Measurements from ENCODE around the gene SNRNP48. TPM values are rescaled to one million over a fixed set of nuclear protein-coding genes. Genes with fewer than 3 reads are reported as not detected.

SNRNP48 gene
- total and polyA plus RNA-seq, 4 donors: 4.6 to 23.9 (median 6.7) TPM

DNA sequence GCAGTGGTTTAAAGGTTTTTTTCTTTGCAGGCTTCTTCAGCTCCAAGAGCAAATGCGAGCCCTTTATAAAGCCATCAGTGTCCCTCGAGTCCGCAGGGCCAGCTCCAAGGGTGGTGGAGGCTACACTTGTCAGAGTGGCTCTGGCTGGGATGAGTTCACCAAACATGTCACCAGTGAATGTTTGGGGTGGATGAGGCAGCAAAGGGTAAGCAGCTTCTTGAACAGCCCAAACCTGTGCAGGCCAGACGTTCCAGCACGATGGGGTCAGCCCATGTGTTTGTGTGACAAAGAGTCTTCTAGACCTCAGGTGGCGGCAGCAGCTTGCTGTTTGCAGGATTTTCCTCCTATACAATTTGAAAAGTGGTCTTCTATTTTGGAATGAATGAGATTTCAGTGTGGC lies 30.8 kb upstream of the SNRNP48 start:
- DNase-seq: no peak
- peaks cover 0 to 4% (median 0%) of the 10 kb centered on the region in 4 donors for H3K36me3 ChIP-seq (ENCODE audit: control insufficient read depth in 4 of 4, insufficient read depth in 4 of 4, low read length in 4 of 4)
- H3K27ac ChIP-seq (ENCODE audit: low read depth in 1 of 2, low read length in 1 of 2): no peak overlapping the region
- 91 to 93% methylated on average over 6 of the region's 6 CpGs for WGBS, 2 donors
- no peak overlapping the region for H3K4me3 ChIP-seq
- H3K27me3 ChIP-seq (ENCODE audit: control insufficient read depth in 3 of 3, insufficient read depth in 3 of 3, low read length in 2 of 3): peaks cover 0 to 2% (median 0%) of the 10 kb centered on the region in 3 donors
- TF ChIP-seq, protein P1, sequence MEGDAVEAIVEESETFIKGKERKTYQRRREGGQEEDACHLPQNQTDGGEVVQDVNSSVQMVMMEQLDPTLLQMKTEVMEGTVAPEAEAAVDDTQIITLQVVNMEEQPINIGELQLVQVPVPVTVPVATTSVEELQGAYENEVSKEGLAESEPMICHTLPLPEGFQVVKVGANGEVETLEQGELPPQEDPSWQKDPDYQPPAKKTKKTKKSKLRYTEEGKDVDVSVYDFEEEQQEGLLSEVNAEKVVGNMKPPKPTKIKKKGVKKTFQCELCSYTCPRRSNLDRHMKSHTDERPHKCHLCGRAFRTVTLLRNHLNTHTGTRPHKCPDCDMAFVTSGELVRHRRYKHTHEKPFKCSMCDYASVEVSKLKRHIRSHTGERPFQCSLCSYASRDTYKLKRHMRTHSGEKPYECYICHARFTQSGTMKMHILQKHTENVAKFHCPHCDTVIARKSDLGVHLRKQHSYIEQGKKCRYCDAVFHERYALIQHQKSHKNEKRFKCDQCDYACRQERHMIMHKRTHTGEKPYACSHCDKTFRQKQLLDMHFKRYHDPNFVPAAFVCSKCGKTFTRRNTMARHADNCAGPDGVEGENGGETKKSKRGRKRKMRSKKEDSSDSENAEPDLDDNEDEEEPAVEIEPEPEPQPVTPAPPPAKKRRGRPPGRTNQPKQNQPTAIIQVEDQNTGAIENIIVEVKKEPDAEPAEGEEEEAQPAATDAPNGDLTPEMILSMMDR (IDR thresholded peaks at IDR 0.05; ENCODE audit: control extremely low read depth, extremely low read depth): no peak
- H3K9ac ChIP-seq (ENCODE audit: insufficient read depth in 1 of 2, low read length in 2 of 2): no peak overlapping the region
- H3K9me3 ChIP-seq (ENCODE audit: control insufficient read depth in 4 of 4, insufficient read depth in 3 of 4, low read length in 3 of 4): no peaks in the 10 kb centered on the region
- H3K4me1 ChIP-seq (ENCODE audit: control insufficient read depth in 5 of 5, insufficient read depth in 5 of 5, low read length in 5 of 5): peaks cover 0 to 3% (median 0%) of the 10 kb centered on the region in 5 donors
- no peak for ATAC-seq (ENCODE audit: insufficient read depth, low FRiP score)

DNA sequence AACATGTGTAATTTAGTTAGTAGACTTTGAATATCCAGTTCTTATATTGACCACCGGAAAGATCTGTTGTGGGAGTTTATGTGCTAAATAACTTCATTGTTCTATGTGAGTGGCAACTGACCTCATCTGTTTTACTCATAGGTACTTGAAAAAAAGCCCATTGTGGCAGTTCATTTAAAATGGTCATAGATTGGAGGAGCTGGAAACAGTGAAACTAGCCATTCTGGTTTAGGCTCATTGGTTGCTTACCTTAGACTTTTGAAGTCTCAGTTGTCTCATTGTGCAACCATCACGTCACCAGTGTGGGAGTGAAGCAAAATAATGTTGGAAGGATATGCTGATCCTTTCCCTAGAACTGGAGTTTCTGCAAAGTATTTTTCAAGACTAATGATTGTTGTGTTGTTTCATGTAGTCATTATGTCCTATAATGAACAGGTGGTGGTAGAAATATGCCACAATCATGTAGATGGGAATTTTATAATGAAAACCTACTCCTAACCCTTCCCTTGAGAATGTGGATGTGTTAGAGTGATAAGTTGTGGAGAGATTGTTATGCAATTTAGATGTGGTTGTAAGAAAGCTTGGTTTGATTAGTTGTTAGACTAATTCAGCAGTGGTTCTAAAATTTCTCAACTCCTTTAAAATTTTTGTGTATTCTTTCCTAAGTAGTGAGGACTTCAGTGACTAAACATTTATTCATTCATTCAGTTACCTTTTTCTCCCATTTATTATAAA lies 30.2 kb upstream of the SNRNP48 start:
- ATAC-seq (ENCODE audit: insufficient read depth, low FRiP score) (no peak), DNase-seq (peak in 2 of 3 donors; percentile 26 to 28)
- Histone ChIP-seq H3K27ac (ENCODE audit: low read depth in 1 of 2, low read length in 1 of 2) (peak overlapping the region in 1 of 2 donors; percentile 25), H3K36me3 (ENCODE audit: control insufficient read depth in 4 of 4, insufficient read depth in 4 of 4, low read length in 4 of 4) (peaks cover 0 to 4% (median 0%) of the 10 kb centered on the region in 4 donors), H3K4me1 (ENCODE audit: control insufficient read depth in 5 of 5, insufficient read depth in 5 of 5, low read length in 5 of 5) (peaks cover 0 to 3% (median 0%) of the 10 kb centered on the region in 5 donors), H3K9ac (ENCODE audit: insufficient read depth in 1 of 2, low read length in 2 of 2) (no peak overlapping the region), H3K27me3 (ENCODE audit: control insufficient read depth in 3 of 3, insufficient read depth in 3 of 3, low read length in 2 of 3) (peaks cover 0 to 2% (median 0%) of the 10 kb centered on the region in 3 donors), H3K4me3 (no peak overlapping the region), H3K9me3 (ENCODE audit: control insufficient read depth in 4 of 4, insufficient read depth in 3 of 4, low read length in 3 of 4) (no peaks in the 10 kb centered on the region)
- TF ChIP-seq, protein P1 (IDR thresholded peaks at IDR 0.05; ENCODE audit: control extremely low read depth, extremely low read depth): no peak
- WGBS, 2 donors: 70 to 71% methylated on average over 2 of the region's 2 CpGs

DNA sequence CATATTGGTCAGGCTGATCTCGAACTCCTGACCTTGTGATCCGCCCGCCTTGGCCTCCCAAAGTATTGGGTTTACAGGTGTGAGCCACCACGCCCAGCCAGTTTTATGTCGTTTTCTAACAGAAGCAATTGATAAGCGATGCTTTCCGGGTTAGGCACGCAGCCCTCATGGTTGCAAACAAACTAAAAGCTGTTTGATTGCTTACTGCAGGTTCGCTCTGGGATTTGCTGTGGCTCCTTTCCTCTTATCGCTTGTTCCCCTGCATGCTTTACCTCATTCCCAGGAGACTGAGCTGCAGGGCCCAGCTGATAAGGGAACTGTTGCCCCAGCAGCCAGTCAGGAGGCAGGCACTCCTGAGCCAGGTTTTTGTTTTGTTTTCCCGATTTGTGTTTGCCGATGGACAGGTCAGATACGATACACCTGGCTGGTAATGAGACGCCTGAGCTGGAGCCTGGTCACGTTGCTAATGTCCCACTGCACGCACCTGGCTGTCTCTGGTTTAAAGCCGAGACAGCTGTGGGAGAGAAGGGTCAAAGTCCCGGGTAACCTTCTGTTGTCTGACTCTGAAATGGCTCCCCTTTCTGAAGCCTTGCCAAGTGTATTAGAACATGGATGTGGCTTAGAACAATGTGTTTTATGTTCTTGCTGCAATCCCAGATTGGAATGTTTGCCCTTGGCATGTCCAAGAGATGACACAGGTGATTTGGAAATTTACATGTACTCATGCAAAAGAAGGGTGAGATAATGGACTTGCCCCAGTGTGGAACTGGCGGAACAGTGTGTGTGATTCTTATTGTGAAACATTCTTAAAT lies 28.6 kb upstream of the SNRNP48 start:
- DNase-seq: peak in 1 of 3 donors; percentile 6
- H3K4me1 ChIP-seq (ENCODE audit: control insufficient read depth in 5 of 5, insufficient read depth in 5 of 5, low read length in 5 of 5): peaks cover 0 to 3% (median 0%) of the 10 kb centered on the region in 5 donors
- WGBS, 2 donors: 85 to 90% methylated on average over 19 of the region's 19 CpGs
- H3K4me3 ChIP-seq: no peak overlapping the region
- H3K27ac ChIP-seq (ENCODE audit: low read depth in 1 of 2, low read length in 1 of 2): peak overlapping the region in 1 of 2 donors; percentile 51
- peaks cover 0 to 4% (median 0%) of the 10 kb centered on the region in 4 donors for H3K36me3 ChIP-seq (ENCODE audit: control insufficient read depth in 4 of 4, insufficient read depth in 4 of 4, low read length in 4 of 4)
- no peak for ATAC-seq (ENCODE audit: insufficient read depth, low FRiP score)
- no peaks in the 10 kb centered on the region for H3K9me3 ChIP-seq (ENCODE audit: control insufficient read depth in 4 of 4, insufficient read depth in 3 of 4, low read length in 3 of 4)
- TF ChIP-seq, protein P1 (IDR thresholded peaks at IDR 0.05; ENCODE audit: control extremely low read depth, extremely low read depth): no peak
- no peak overlapping the region for H3K9ac ChIP-seq (ENCODE audit: insufficient read depth in 1 of 2, low read length in 2 of 2)
- no peaks in the 10 kb centered on the region for H3K27me3 ChIP-seq (ENCODE audit: control insufficient read depth in 3 of 3, insufficient read depth in 3 of 3, low read length in 2 of 3)

Data from lung (tissue), 12 donors.